SK-N-MC (cell line): ENCODE data around the gene RGR.

Experiments used
- DNase-seq: peaks from one replicate; pipeline ENCODE4 v3.0.0-alpha.2; 2011; ENCODE audit warnings: low read depth, low spot score
- H3K27ac ChIP-seq: fragments of 200-600 bp; sonication (generic); 2 replicates; pipeline ENCODE4 v1.5.1; 2016; ENCODE audit warnings: mixed run types
- H3K36me3 ChIP-seq: fragments of 200-600 bp; sonication (generic); 2 replicates; pipeline ENCODE4 v1.6.1; 2017; ENCODE audit warnings: antibody characterized with exemption, low read length, mixed read lengths; ENCODE audit not compliant: insufficient read depth
- H3K4me3 ChIP-seq: fragments of 200-600 bp; sonication (generic); 2 replicates; pipeline ENCODE4 v1.5.1; 2016
- H3K9ac ChIP-seq: fragments of 200-600 bp; sonication (generic); 2 replicates; pipeline ENCODE4 v1.8.0; 2017; ENCODE audit warnings: mixed run types, mixed read lengths; ENCODE audit not compliant: insufficient read length
- H3K9me3 ChIP-seq: fragments of 200-600 bp; sonication (generic); 2 replicates; pipeline ENCODE4 v1.6.1; 2017; ENCODE audit warnings: low read depth, mild to moderate bottlenecking, antibody characterized with exemption, low read length, moderate library complexity, mixed read lengths
- EZH2 ChIP-seq: fragments of 200-600 bp; sonication (generic); IDR thresholded peaks from one replicate; pipeline ENCODE4 v1.6.1; 2017; ENCODE audit warnings: antibody characterized with exemption
- FOXP2 ChIP-seq: optimal IDR thresholded peaks from 2 replicates; pipeline ENCODE3; 2011; ENCODE audit warnings: mild to moderate bottlenecking, moderate library complexity; ENCODE audit not compliant: insufficient read depth; ENCODE audit errors: extremely low read length, control extremely low read depth
- POLR2AphosphoS5 ChIP-seq: IDR thresholded peaks from 2 replicates; pipeline ENCODE4 v1.6.1; 2012; ENCODE audit warnings: mild to moderate bottlenecking, low read depth, low read length, borderline replicate concordance

RGR gene

DNA sequence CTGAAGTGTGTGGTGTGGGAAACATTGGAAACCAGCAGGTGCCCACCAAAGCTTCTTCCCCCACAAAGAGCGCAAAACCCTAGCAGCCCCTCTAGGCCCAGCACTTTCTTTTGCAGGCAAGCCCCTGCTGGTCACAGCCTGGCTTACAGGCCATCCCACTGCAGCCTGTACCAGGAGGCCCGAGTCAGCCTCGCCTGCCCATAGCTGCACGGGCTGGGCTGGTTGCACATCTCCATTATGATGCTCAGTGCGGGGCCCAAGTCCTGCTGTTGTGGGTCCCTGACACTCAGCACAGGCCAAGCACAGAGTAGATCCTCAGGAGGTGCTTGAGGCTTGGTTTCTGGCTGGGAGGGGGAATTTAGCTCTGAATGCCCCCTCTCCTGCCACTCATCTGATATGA lies 42.5 kb upstream of the RGR start:
- H3K4me3 ChIP-seq, result no peak overlapping the region
- H3K36me3 ChIP-seq, result no peaks in the 10 kb centered on the region
- no peak overlapping the region for H3K9ac ChIP-seq
- no peak for TF ChIP-seq FOXP2
- no peak for DNase-seq
- no peaks in the 10 kb centered on the region for H3K9me3 ChIP-seq
- no peak overlapping the region for H3K27ac ChIP-seq

DNA sequence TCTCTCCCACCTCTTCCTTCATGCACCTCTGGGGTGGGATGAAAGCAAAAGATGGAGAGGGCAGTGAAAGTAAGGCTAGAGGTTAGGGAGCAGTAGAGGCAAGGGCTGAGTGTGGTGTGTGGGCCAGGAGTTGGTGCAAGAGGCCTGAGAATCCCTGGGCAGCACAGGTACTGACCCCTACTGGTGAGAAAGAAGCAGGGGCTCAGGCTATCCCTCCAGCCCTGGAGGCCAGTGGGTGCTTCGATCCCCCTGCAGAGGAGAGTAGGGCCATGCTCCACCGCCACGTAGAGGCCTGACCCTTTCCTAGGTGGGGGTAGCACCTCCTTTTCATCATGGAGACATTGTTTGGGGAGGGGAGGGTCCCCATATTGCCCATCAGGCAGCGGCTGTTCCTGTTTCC lies 40.7 kb upstream of the RGR start:
- TF ChIP-seq EZH2 (no peak), POLR2AphosphoS5 (no peak), FOXP2 (no peak)
- DNase-seq, result no peak
- Histone ChIP-seq H3K36me3 (no peaks in the 10 kb centered on the region), H3K9me3 (no peaks in the 10 kb centered on the region), H3K4me3 (no peak overlapping the region), H3K27ac (no peak overlapping the region), H3K9ac (no peak overlapping the region)

GRCh38 chr10:84204610-84205009 lies 40.2 kb upstream of the RGR start:
- no peak for TF ChIP-seq POLR2AphosphoS5
- no peak for TF ChIP-seq EZH2
- TF ChIP-seq FOXP2, result no peak
- H3K27ac ChIP-seq, result no peak overlapping the region
- no peak for DNase-seq
- no peaks in the 10 kb centered on the region for H3K36me3 ChIP-seq
- H3K4me3 ChIP-seq, result no peak overlapping the region
- H3K9me3 ChIP-seq, result no peaks in the 10 kb centered on the region
- H3K9ac ChIP-seq, result no peak overlapping the region

- Histone ChIP-seq H3K27ac (no peak overlapping the region), H3K9me3 (no peaks in the 10 kb centered on the region), H3K9ac (no peak overlapping the region), H3K4me3 (no peak overlapping the region), H3K36me3 (no peaks in the 10 kb centered on the region)
- no peak for DNase-seq
- no peak for TF ChIP-seq FOXP2
- no peak for TF ChIP-seq POLR2AphosphoS5
- no peak for TF ChIP-seq EZH2
Measured at GRCh38 chr10:84205049-84205852, 39.6 kb upstream of the RGR start.

DNA sequence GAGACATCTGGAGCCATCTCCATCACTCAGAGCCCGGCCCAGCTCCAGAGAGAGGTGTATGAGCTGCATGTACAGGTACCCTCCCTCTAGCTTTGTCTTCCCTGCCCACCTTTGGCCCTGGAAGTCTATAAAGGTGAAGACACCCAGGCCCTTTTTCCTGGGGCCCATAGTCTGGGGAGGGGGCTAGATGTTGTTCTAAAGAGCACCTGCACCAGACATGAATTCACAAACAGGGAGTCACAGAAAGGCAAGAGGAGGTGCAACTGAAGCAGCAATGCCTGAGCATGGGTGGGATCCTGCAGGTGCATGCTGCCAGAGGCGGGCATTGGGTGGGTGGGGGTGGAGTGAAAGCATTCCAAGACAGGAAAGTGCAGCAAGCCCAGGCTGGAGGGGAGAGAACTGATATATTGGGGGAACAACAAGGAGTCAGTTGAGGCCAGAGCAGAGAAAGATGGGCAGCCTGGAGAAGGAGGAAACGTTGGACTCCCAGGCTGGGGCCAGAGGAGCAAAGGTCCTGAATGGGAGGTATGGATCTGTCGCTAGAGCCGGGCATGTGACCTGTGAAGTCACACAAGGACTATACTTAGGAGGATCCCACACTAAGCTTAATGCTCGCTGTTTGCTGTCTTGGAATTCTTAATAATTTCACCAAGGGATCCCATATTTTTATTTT lies 38.9 kb upstream of the RGR start:
- no peaks in the 10 kb centered on the region for H3K9me3 ChIP-seq
- TF ChIP-seq EZH2 (no peak), FOXP2 (no peak), POLR2AphosphoS5 (no peak)
- H3K27ac ChIP-seq, result no peak overlapping the region
- H3K36me3 ChIP-seq, result no peaks in the 10 kb centered on the region
- H3K9ac ChIP-seq, result no peak overlapping the region
- no peak for DNase-seq
- no peak overlapping the region for H3K4me3 ChIP-seq

GRCh38 chr10:84208023-84208422 lies 36.8 kb upstream of the RGR start:
- no peak for DNase-seq
- Histone ChIP-seq H3K4me3 (no peak overlapping the region), H3K9me3 (no peaks in the 10 kb centered on the region), H3K36me3 (no peaks in the 10 kb centered on the region), H3K9ac (no peak overlapping the region), H3K27ac (no peak overlapping the region)
- TF ChIP-seq POLR2AphosphoS5, result no peak
- TF ChIP-seq FOXP2, result no peak
- no peak for TF ChIP-seq EZH2

- Histone ChIP-seq H3K36me3 (no peaks in the 10 kb centered on the region), H3K9ac (no peak overlapping the region), H3K4me3 (no peak overlapping the region), H3K9me3 (no peaks in the 10 kb centered on the region), H3K27ac (no peak overlapping the region)
- no peak for DNase-seq
- TF ChIP-seq FOXP2 (no peak), POLR2AphosphoS5 (no peak), EZH2 (no peak)
Measured at GRCh38 chr10:84211566-84211965, 33.3 kb upstream of the RGR start.

GRCh38 chr10:84212014-84212413 lies 32.8 kb upstream of the RGR start:
- Histone ChIP-seq H3K9me3 (no peaks in the 10 kb centered on the region), H3K4me3 (no peak overlapping the region), H3K9ac (no peak overlapping the region), H3K36me3 (no peaks in the 10 kb centered on the region), H3K27ac (no peak overlapping the region)
- DNase-seq, result no peak
- no peak for TF ChIP-seq EZH2
- no peak for TF ChIP-seq FOXP2
- no peak for TF ChIP-seq POLR2AphosphoS5

GRCh38 chr10:84213076-84213475 lies 31.8 kb upstream of the RGR start:
- no peak overlapping the region for H3K27ac ChIP-seq
- no peak for TF ChIP-seq EZH2
- no peak for TF ChIP-seq FOXP2
- no peak for TF ChIP-seq POLR2AphosphoS5
- H3K36me3 ChIP-seq, result no peaks in the 10 kb centered on the region
- H3K4me3 ChIP-seq, result no peak overlapping the region
- DNase-seq, result no peak
- H3K9ac ChIP-seq, result no peak overlapping the region
- no peaks in the 10 kb centered on the region for H3K9me3 ChIP-seq
